SK-N-SH treated with all-trans-retinoic acid at 6 μM for 48 hours (cell line): Measurements from ENCODE around the gene LRMDA.
"Not testable (repeated sequence)": the region's sequence is repeated elsewhere in the genome, so short reads cannot be mapped to it uniquely, and the experiment has no call there.

Source experiments
- ATAC-seq: fragments of 200-7000 bp; cut with Tn5 transposase; 3 replicates; pipeline ENCODE4 v1.9.1; 2020; ENCODE audit warnings: mild to moderate bottlenecking, moderate library complexity
- ARNTL ChIP-seq: fragments of 450-650 bp; formaldehyde crosslinking; IDR thresholded peaks from 2 replicates; pipeline ENCODE4 v1.5.0; 2020; ENCODE audit warnings: low read depth, mild to moderate bottlenecking, moderate library complexity, borderline replicate concordance
- BACH2 ChIP-seq: fragments of 250-450 bp; sonication (Bioruptor Pico); IDR thresholded peaks from 2 replicates; pipeline ENCODE4 v1.9.0; 2021; ENCODE audit warnings: mild to moderate bottlenecking, borderline replicate concordance
- CREB5 ChIP-seq: fragments of 250-450 bp; sonication (Bioruptor Pico); IDR thresholded peaks from 2 replicates; pipeline ENCODE4 v1.5.1; 2020; ENCODE audit warnings: low read depth, mild to moderate bottlenecking, moderate library complexity
- CSDC2 ChIP-seq: fragments of 250-450 bp; sonication (Bioruptor Pico); IDR thresholded peaks from 2 replicates; pipeline ENCODE4 v1.5.0; 2020; ENCODE audit warnings: mild to moderate bottlenecking, moderate library complexity
- ESRRG ChIP-seq: fragments of 250-450 bp; sonication (Bioruptor Pico); IDR thresholded peaks from 2 replicates; pipeline ENCODE4 v1.6.1; 2021; ENCODE audit warnings: mild to moderate bottlenecking
- GLIS3 ChIP-seq: fragments of 250-450 bp; sonication (Bioruptor Pico); IDR thresholded peaks from 2 replicates; pipeline ENCODE4 v1.5.0; 2020; ENCODE audit warnings: mild to moderate bottlenecking, moderate library complexity
- ISL1 ChIP-seq: fragments of 250-450 bp; sonication (Bioruptor Pico); IDR thresholded peaks from 2 replicates; pipeline ENCODE4 v2.1.2; 2022; ENCODE audit warnings: mild to moderate bottlenecking, moderate library complexity
- OSR1 ChIP-seq: fragments of 250-450 bp; sonication (Bioruptor Pico); IDR thresholded peaks from 2 replicates; pipeline ENCODE4 v1.8.0; 2022; ENCODE audit warnings: moderate library complexity, mild to moderate bottlenecking, inconsistent platforms
- PATZ1 ChIP-seq: fragments of 250-450 bp; sonication (Bioruptor Pico); IDR thresholded peaks from 2 replicates; pipeline ENCODE4 v1.8.0; 2020; ENCODE audit warnings: mild to moderate bottlenecking, moderate library complexity, borderline replicate concordance
- POU6F1 ChIP-seq: fragments of 250-450 bp; sonication (Bioruptor Pico); IDR thresholded peaks from 2 replicates; pipeline ENCODE4 v1.8.0; 2021; ENCODE audit warnings: low read depth, mild to moderate bottlenecking, moderate library complexity, borderline replicate concordance
- PPARA ChIP-seq: fragments of 250-450 bp; sonication (Bioruptor Pico); IDR thresholded peaks from 2 replicates; pipeline ENCODE4 v1.5.0; 2020; ENCODE audit warnings: mild to moderate bottlenecking, borderline replicate concordance
- RARB ChIP-seq: fragments of 250-450 bp; sonication (Bioruptor Pico); IDR thresholded peaks from 2 replicates; pipeline ENCODE4 v1.8.0; 2021; ENCODE audit warnings: mild to moderate bottlenecking, moderate library complexity
- SNAI2 ChIP-seq: fragments of 250-450 bp; sonication (Bioruptor Pico); IDR thresholded peaks from 2 replicates; pipeline ENCODE4 v1.5.0; 2020; ENCODE audit warnings: mild to moderate bottlenecking, moderate library complexity
- TCF4 ChIP-seq: fragments of 250-450 bp; sonication (Bioruptor Pico); IDR thresholded peaks from 2 replicates; pipeline ENCODE4 v1.8.0; 2021; ENCODE audit warnings: mild to moderate bottlenecking, moderate library complexity, borderline replicate concordance
- TOX ChIP-seq: fragments of 250-450 bp; sonication (Bioruptor Pico); IDR thresholded peaks from 2 replicates; pipeline ENCODE4 v1.8.0; 2021; ENCODE audit warnings: mild to moderate bottlenecking, moderate library complexity, borderline replicate concordance
- ZC3H10 ChIP-seq: fragments of 250-450 bp; sonication (Bioruptor Pico); IDR thresholded peaks from 2 replicates; pipeline ENCODE4 v1.5.1; 2021; ENCODE audit warnings: mild to moderate bottlenecking, moderate library complexity
- ZFP3 ChIP-seq: fragments of 250-450 bp; sonication (Bioruptor Pico); IDR thresholded peaks from 2 replicates; pipeline ENCODE4 v1.5.0; 2020; ENCODE audit warnings: mild to moderate bottlenecking, moderate library complexity
- ZFP30 ChIP-seq: fragments of 450-650 bp; formaldehyde crosslinking; IDR thresholded peaks from 2 replicates; pipeline ENCODE4 v1.5.0; 2022; ENCODE audit warnings: mild to moderate bottlenecking, moderate library complexity
- ZNF70 ChIP-seq: fragments of 450-650 bp; formaldehyde crosslinking; IDR thresholded peaks from 2 replicates; pipeline ENCODE4 v1.5.0; 2020; ENCODE audit warnings: mild to moderate bottlenecking, moderate library complexity
- ZNF8 ChIP-seq: fragments of 450-650 bp; formaldehyde crosslinking; IDR thresholded peaks from 2 replicates; pipeline ENCODE4 v1.5.0; 2020; ENCODE audit warnings: mild to moderate bottlenecking, moderate library complexity
- TF ChIP-seq, protein P1 (sequence below): fragments of 250-450 bp; sonication (Bioruptor Pico); IDR thresholded peaks from 2 replicates; pipeline ENCODE4 v1.5.0; 2020; ENCODE audit warnings: mild to moderate bottlenecking, moderate library complexity

LRMDA gene

GRCh38 chr10:75744261-75744660, 312.8 kb downstream of the LRMDA start:
- no peak for ATAC-seq
- TF ChIP-seq ZNF70 (CRISPR knock-in tag) = no peak
- no peak for TF ChIP-seq ZFP30
- no peak for TF ChIP-seq POU6F1 (CRISPR knock-in tag)
- TF ChIP-seq, protein P1, sequence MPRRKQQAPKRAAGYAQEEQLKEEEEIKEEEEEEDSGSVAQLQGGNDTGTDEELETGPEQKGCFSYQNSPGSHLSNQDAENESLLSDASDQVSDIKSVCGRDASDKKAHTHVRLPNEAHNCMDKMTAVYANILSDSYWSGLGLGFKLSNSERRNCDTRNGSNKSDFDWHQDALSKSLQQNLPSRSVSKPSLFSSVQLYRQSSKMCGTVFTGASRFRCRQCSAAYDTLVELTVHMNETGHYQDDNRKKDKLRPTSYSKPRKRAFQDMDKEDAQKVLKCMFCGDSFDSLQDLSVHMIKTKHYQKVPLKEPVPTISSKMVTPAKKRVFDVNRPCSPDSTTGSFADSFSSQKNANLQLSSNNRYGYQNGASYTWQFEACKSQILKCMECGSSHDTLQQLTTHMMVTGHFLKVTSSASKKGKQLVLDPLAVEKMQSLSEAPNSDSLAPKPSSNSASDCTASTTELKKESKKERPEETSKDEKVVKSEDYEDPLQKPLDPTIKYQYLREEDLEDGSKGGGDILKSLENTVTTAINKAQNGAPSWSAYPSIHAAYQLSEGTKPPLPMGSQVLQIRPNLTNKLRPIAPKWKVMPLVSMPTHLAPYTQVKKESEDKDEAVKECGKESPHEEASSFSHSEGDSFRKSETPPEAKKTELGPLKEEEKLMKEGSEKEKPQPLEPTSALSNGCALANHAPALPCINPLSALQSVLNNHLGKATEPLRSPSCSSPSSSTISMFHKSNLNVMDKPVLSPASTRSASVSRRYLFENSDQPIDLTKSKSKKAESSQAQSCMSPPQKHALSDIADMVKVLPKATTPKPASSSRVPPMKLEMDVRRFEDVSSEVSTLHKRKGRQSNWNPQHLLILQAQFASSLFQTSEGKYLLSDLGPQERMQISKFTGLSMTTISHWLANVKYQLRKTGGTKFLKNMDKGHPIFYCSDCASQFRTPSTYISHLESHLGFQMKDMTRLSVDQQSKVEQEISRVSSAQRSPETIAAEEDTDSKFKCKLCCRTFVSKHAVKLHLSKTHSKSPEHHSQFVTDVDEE (CRISPR knock-in tag) = no peak
- no peak for TF ChIP-seq CSDC2 (CRISPR knock-in tag)
- TF ChIP-seq ISL1 (CRISPR knock-in tag) = no peak
- TF ChIP-seq ZC3H10 (CRISPR knock-in tag) = no peak
- no peak for TF ChIP-seq GLIS3 (CRISPR knock-in tag)

GRCh38 chr10:75746356-75746755, 314.9 kb downstream of the LRMDA start:
- TF ChIP-seq CREB5 (CRISPR knock-in tag) (no peak), BACH2 (CRISPR knock-in tag) (no peak), PPARA (no peak), ZFP3 (CRISPR knock-in tag) (no peak), TCF4 (CRISPR knock-in tag) (no peak), RARB (CRISPR knock-in tag) (no peak)
- ATAC-seq = no peak

GRCh38 chr10:75750093-75750875, 318.9 kb downstream of the LRMDA start:
- not testable (repeated sequence) for ATAC-seq

- TF ChIP-seq ISL1 (CRISPR knock-in tag) (no peak), GLIS3 (CRISPR knock-in tag) (no peak), CSDC2 (CRISPR knock-in tag) (no peak), PATZ1 (CRISPR knock-in tag) (no peak), ZFP30 (no peak), ARNTL (CRISPR knock-in tag) (no peak), OSR1 (no peak), ZNF8 (CRISPR knock-in tag) (no peak), ZFP3 (CRISPR knock-in tag) (no peak), TOX (CRISPR knock-in tag) (no peak), PPARA (no peak), ZNF70 (CRISPR knock-in tag) (no peak), TCF4 (CRISPR knock-in tag) (no peak), BACH2 (CRISPR knock-in tag) (no peak), ESRRG (CRISPR knock-in tag) (no peak), SNAI2 (CRISPR knock-in tag) (no peak)
- no peak for ATAC-seq
Observed at GRCh38 chr10:75751232-75751631, 319.8 kb downstream of the LRMDA start.
